ENCODE data around the gene LGALS1. TPM values are rescaled to one million over a fixed set of nuclear protein-coding genes. Genes with fewer than 3 reads are reported as not detected.
A peak's percentile ranks its signal among the peaks of the same experiment; 100 is the strongest.
"Not testable (repeated sequence)": the region's sequence is repeated elsewhere in the genome, so short reads cannot be mapped to it uniquely, and the experiment has no call there.

Gene LGALS1
- total RNA-seq, 3 donors from 2014 or later = 621 to 2,412 (median 641) TPM

GRCh38 chr22:37692627-37693285 is 17.3 kb downstream of the LGALS1 start:
- intact Hi-C loops (cut with DNase I; ENCODE audit: low total_unique reads) = no loop called here
- DNase-seq (ENCODE audit: low spot score in 2 of 2) = no peak
- Histone ChIP-seq H3K9me3 (no peaks in the 10 kb centered on the region), H3K4me3 (no peak overlapping the region), H3K36me3 (no peaks in the 10 kb centered on the region), H3K27ac (no peak overlapping the region), H3K4me1 (peaks cover 0 to 2% of the 10 kb centered on the region in 2 donors), H3K27me3 (no peaks in the 10 kb centered on the region)
- no peak for TF ChIP-seq POLR2AphosphoS5 (IDR thresholded peaks at IDR 0.05)
- no peak for TF ChIP-seq POLR2A (IDR thresholded peaks at IDR 0.05)
- TF ChIP-seq CTCF (IDR thresholded peaks at IDR 0.05) = no peak

- H3K27ac ChIP-seq; H3K4me1 ChIP-seq; H3K27me3 ChIP-seq; H3K36me3 ChIP-seq; H3K9me3 ChIP-seq; intact Hi-C loops (cut with DNase I; ENCODE audit: low total_unique reads); H3K4me3 ChIP-seq; DNase-seq (ENCODE audit: low spot score in 2 of 2): not testable (repeated sequence)
These were observed 18.7 kb downstream of the LGALS1 start for GRCh38 chr22:37694131-37694530.

DNA sequence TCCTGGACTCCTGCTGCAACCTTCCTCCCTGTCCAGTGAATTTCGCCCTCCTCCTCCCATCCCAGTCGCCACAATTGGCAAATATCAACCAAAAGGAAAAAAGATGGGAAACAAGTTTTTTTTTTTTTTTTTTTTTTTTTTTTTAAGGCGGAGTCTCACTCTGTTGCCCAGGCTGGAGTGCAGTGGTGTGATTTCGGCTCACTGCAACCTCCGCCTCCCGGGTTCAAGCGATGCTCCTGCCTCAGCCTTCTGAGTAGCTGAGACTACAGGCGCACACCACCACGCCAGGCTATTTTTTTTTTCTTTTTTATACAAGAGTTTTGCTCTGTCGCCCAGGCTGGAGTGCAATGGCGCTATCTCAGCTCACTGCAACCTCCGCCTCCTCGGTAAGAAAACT is 20.8 kb downstream of the LGALS1 start:
- H3K36me3 ChIP-seq; intact Hi-C loops (cut with DNase I; ENCODE audit: low total_unique reads); DNase-seq (ENCODE audit: low spot score in 2 of 2); H3K27me3 ChIP-seq; H3K27ac ChIP-seq; H3K4me1 ChIP-seq; H3K9me3 ChIP-seq: not testable (repeated sequence)
- peak overlapping the region; percentile 10 to 51 (median 26) for H3K4me3 ChIP-seq

GRCh38 chr22:37696657-37697537 is 21.5 kb downstream of the LGALS1 start, which contains the start of gene TRIOBP:
TSS of gene TRIOBP (plus strand) at chr22:37697048. CDS start at chr22:37701366, 4,318 bp downstream.
- peak; percentile 83 to 89 for DNase-seq (ENCODE audit: low spot score in 2 of 2)
- H3K27ac ChIP-seq = no peak within 1 kb of the TSS
- no peaks in the 10 kb centered on the region for H3K9me3 ChIP-seq
- no peaks in the 10 kb centered on the region for H3K27me3 ChIP-seq
- intact Hi-C loops (cut with DNase I; ENCODE audit: low total_unique reads) = no loop called here
- TF ChIP-seq POLR2A (IDR thresholded peaks at IDR 0.05) = no peak
- TF ChIP-seq POLR2AphosphoS5 (IDR thresholded peaks at IDR 0.05) = no peak
- no peak for TF ChIP-seq CTCF (IDR thresholded peaks at IDR 0.05)
- peak within 1 kb of the TSS; percentile 10 to 51 (median 26) for H3K4me3 ChIP-seq
- H3K36me3 ChIP-seq = no peaks in the 10 kb centered on the region
- no peaks in the 10 kb centered on the region for H3K4me1 ChIP-seq

GRCh38 chr22:37697538-37697835 is 22.1 kb downstream of the LGALS1 start:
- no peak for TF ChIP-seq POLR2A (IDR thresholded peaks at IDR 0.05)
- TF ChIP-seq CTCF (IDR thresholded peaks at IDR 0.05) = no peak
- TF ChIP-seq POLR2AphosphoS5 (IDR thresholded peaks at IDR 0.05) = no peak
- Histone ChIP-seq H3K4me1 (no peaks in the 10 kb centered on the region), H3K27me3 (no peaks in the 10 kb centered on the region), H3K9me3 (no peaks in the 10 kb centered on the region), H3K36me3 (no peaks in the 10 kb centered on the region), H3K4me3 (no peak overlapping the region), H3K27ac (no peak overlapping the region)
- intact Hi-C loops (cut with DNase I; ENCODE audit: low total_unique reads) = no loop called here
- DNase-seq (ENCODE audit: low spot score in 2 of 2) = no peak

- no peak overlapping the region for H3K4me3 ChIP-seq
- H3K36me3 ChIP-seq = no peaks in the 10 kb centered on the region
- no peaks in the 10 kb centered on the region for H3K4me1 ChIP-seq
- TF ChIP-seq CTCF (IDR thresholded peaks at IDR 0.05) = no peak
- no peak for TF ChIP-seq POLR2A (IDR thresholded peaks at IDR 0.05)
- no peak for TF ChIP-seq POLR2AphosphoS5 (IDR thresholded peaks at IDR 0.05)
- intact Hi-C loops (cut with DNase I; ENCODE audit: low total_unique reads) = no loop called here
- H3K27me3 ChIP-seq = no peaks in the 10 kb centered on the region
- no peak overlapping the region for H3K27ac ChIP-seq
- DNase-seq (ENCODE audit: low spot score in 2 of 2) = no peak
- H3K9me3 ChIP-seq = no peaks in the 10 kb centered on the region
These were observed 25.8 kb downstream of the LGALS1 start for GRCh38 chr22:37701141-37701786.

Measured in breast epithelium (tissue), 4 donors.